Mesendoderm (in vitro differentiated cells): ENCODE measurements around the gene SCP2.

ENCODE experiments used
- DNase-seq: peaks from one replicate; pipeline ENCODE4 v3.0.0; 2013
- H2AK5ac ChIP-seq: 2 replicates; pipeline ENCODE4 v1.6.1; 2013; ENCODE audit warnings: low read length, inconsistent platforms
- H2BK120ac ChIP-seq: 2 replicates; pipeline ENCODE4 v1.6.1; 2013; ENCODE audit warnings: low read depth, mild to moderate bottlenecking, low read length, moderate library complexity, mixed read lengths
- H2BK15ac ChIP-seq: replicated peaks from 2 replicates; pipeline ENCODE4 v1.6.1; 2013; ENCODE audit warnings: low read depth, mild to moderate bottlenecking, moderate library complexity
- H2BK5ac ChIP-seq: 2 replicates; pipeline ENCODE4 v1.6.1; 2013; ENCODE audit warnings: low read length, inconsistent platforms
- H3K18ac ChIP-seq: 2 replicates; pipeline ENCODE4 v1.6.1; 2013; ENCODE audit warnings: mild to moderate bottlenecking, low read length, mixed read lengths
- H3K23ac ChIP-seq: one replicate; pipeline ENCODE4 v1.6.1; 2013; ENCODE audit warnings: low read length
- H3K27ac ChIP-seq: 2 replicates; pipeline ENCODE4 v1.5.1; 2013; ENCODE audit warnings: low read depth, mild to moderate bottlenecking, inconsistent platforms, low read length, moderate library complexity
- H3K27me3 ChIP-seq: 2 replicates; pipeline ENCODE4 v1.6.1; 2013; ENCODE audit warnings: low read length, control low read depth, mild to moderate bottlenecking, inconsistent platforms; ENCODE audit not compliant: insufficient read depth, poor library complexity
- H3K36me3 ChIP-seq: 2 replicates; pipeline ENCODE4 v1.6.1; 2013; ENCODE audit warnings: low read length, inconsistent platforms; ENCODE audit not compliant: control insufficient read depth, insufficient read depth
- H3K4ac ChIP-seq: one replicate; pipeline ENCODE4 v1.6.1; 2013; ENCODE audit warnings: low read depth, mild to moderate bottlenecking, low read length, moderate library complexity
- H3K4me1 ChIP-seq: 2 replicates; pipeline ENCODE4 v1.6.1; 2013; ENCODE audit warnings: low read depth, low read length, inconsistent platforms; ENCODE audit not compliant: control insufficient read depth
- H3K4me2 ChIP-seq: 2 replicates; pipeline ENCODE4 v1.6.1; 2013; ENCODE audit warnings: low read length
- H3K4me3 ChIP-seq: 2 replicates; pipeline ENCODE4 v1.5.1; 2013; ENCODE audit warnings: mild to moderate bottlenecking, low read length
- H3K56ac ChIP-seq: one replicate; pipeline ENCODE4 v1.6.1; 2013; ENCODE audit warnings: low read length
- H3K79me1 ChIP-seq: 2 replicates; pipeline ENCODE4 v1.6.1; 2013; ENCODE audit warnings: low read length, inconsistent platforms
- H3K79me2 ChIP-seq: 2 replicates; pipeline ENCODE4 v1.6.1; 2013; ENCODE audit warnings: mild to moderate bottlenecking, low read length; ENCODE audit not compliant: control insufficient read depth, insufficient read depth
- H3K9ac ChIP-seq: 2 replicates; pipeline ENCODE4 v1.6.1; 2013; ENCODE audit warnings: low read length, inconsistent platforms
- H4K5ac ChIP-seq: one replicate; pipeline ENCODE4 v1.6.1; 2013; ENCODE audit warnings: low read length
- H4K8ac ChIP-seq: one replicate; pipeline ENCODE4 v1.6.1; 2013; ENCODE audit warnings: low read depth, mild to moderate bottlenecking, control low read depth, low read length, moderate library complexity
- WGBS: extraction: QIAGEN DNeasy Blood & Tissue Kit; methylation state at CpG from one replicate; pipeline ENCODE4 v1.1.7; 2013; ENCODE audit warnings: low lambda C conversion rate, missing lambda C conversion rate; ENCODE audit not compliant: insufficient coverage; ENCODE audit errors: extremely low coverage; 5-methylcytosine and 5-hydroxymethylcytosine counted together

SCP2 gene

GRCh38 chr1:52925571-52926005 lies 1.5 kb upstream of the SCP2 start:
- Histone ChIP-seq H3K27ac (no peak overlapping the region), H3K9ac (no peak overlapping the region), H2BK15ac (no peak overlapping the region), H4K5ac (no peak overlapping the region), H3K27me3 (peaks cover 22% of the 10 kb centered on the region), H3K4ac (no peak overlapping the region), H3K4me2 (no peak overlapping the region), H3K23ac (no peak overlapping the region), H2BK5ac (no peak overlapping the region), H3K56ac (no peak overlapping the region), H3K4me1 (peaks cover 2% of the 10 kb centered on the region), H3K79me1 (no peaks in the 10 kb centered on the region), H4K8ac (no peak overlapping the region), H3K18ac (no peak overlapping the region), H3K36me3 (no peaks in the 10 kb centered on the region), H2BK120ac (no peak overlapping the region), H3K79me2 (no peaks in the 10 kb centered on the region), H3K4me3 (no peak overlapping the region), H2AK5ac (no peak overlapping the region)
- WGBS = no CpG with 5 or more reads among the region's 5 CpGs
- DNase-seq = no peak

- H3K4ac ChIP-seq = no peak overlapping the region
- H4K5ac ChIP-seq = no peak overlapping the region
- no CpG with 5 or more reads among the region's 12 CpGs for WGBS
- H3K9ac ChIP-seq = peak overlapping the region; percentile 67
- no peak overlapping the region for H3K27ac ChIP-seq
- H3K4me3 ChIP-seq = peak overlapping the region; percentile 19
- DNase-seq = no peak
- no peaks in the 10 kb centered on the region for H3K36me3 ChIP-seq
- no peaks in the 10 kb centered on the region for H3K79me2 ChIP-seq
- H3K4me2 ChIP-seq = peak overlapping the region; percentile 82
- no peak overlapping the region for H4K8ac ChIP-seq
- H3K27me3 ChIP-seq = peaks cover 16% of the 10 kb centered on the region
- no peak overlapping the region for H3K18ac ChIP-seq
- peaks cover 2% of the 10 kb centered on the region for H3K4me1 ChIP-seq
- H3K79me1 ChIP-seq = no peaks in the 10 kb centered on the region
- H2AK5ac ChIP-seq = no peak overlapping the region
- H3K56ac ChIP-seq = peak overlapping the region; percentile 82
- no peak overlapping the region for H2BK15ac ChIP-seq
- no peak overlapping the region for H2BK5ac ChIP-seq
- H2BK120ac ChIP-seq = no peak overlapping the region
- H3K23ac ChIP-seq = no peak overlapping the region
Observed at GRCh38 chr1:52926864-52927211, 238 bp upstream of the SCP2 start.

GRCh38 chr1:52928015-52928404 lies 934 bp downstream of the SCP2 start:
- Histone ChIP-seq H4K8ac (no peak overlapping the region), H3K4ac (no peak overlapping the region), H3K36me3 (no peaks in the 10 kb centered on the region), H3K79me1 (no peaks in the 10 kb centered on the region), H2BK15ac (no peak overlapping the region), H3K27ac (no peak overlapping the region), H3K27me3 (peaks cover 14% of the 10 kb centered on the region), H3K4me1 (peaks cover 2% of the 10 kb centered on the region), H3K9ac (peak overlapping the region; percentile 71), H3K4me2 (peak overlapping the region; percentile 79), H3K56ac (peak overlapping the region; percentile 82), H4K5ac (no peak overlapping the region), H2AK5ac (no peak overlapping the region), H3K18ac (no peak overlapping the region), H3K79me2 (no peaks in the 10 kb centered on the region), H3K4me3 (no peak overlapping the region), H2BK5ac (no peak overlapping the region), H3K23ac (no peak overlapping the region), H2BK120ac (no peak overlapping the region)
- no CpG with 5 or more reads among the region's 15 CpGs for WGBS
- no peak for DNase-seq

GRCh38 chr1:52929019-52929418 lies 1.9 kb downstream of the SCP2 start:
- Histone ChIP-seq H2AK5ac (no peak overlapping the region), H4K5ac (no peak overlapping the region), H2BK5ac (no peak overlapping the region), H3K4me1 (peaks cover 2% of the 10 kb centered on the region), H3K79me2 (no peaks in the 10 kb centered on the region), H3K23ac (no peak overlapping the region), H3K36me3 (no peaks in the 10 kb centered on the region), H3K4me2 (no peak overlapping the region), H3K79me1 (no peaks in the 10 kb centered on the region), H4K8ac (no peak overlapping the region), H3K56ac (no peak overlapping the region), H3K18ac (no peak overlapping the region), H3K4me3 (no peak overlapping the region), H3K9ac (no peak overlapping the region), H2BK15ac (no peak overlapping the region), H3K27ac (no peak overlapping the region), H3K27me3 (peaks cover 14% of the 10 kb centered on the region), H2BK120ac (no peak overlapping the region), H3K4ac (no peak overlapping the region)
- no peak for DNase-seq
- no CpG with 5 or more reads among the region's 4 CpGs for WGBS

- no peak overlapping the region for H3K23ac ChIP-seq
- no peak overlapping the region for H3K27ac ChIP-seq
- no peak for DNase-seq
- no peak overlapping the region for H3K56ac ChIP-seq
- no peak overlapping the region for H3K9ac ChIP-seq
- H3K4me3 ChIP-seq = no peak overlapping the region
- no peaks in the 10 kb centered on the region for H3K27me3 ChIP-seq
- H3K4me1 ChIP-seq = no peaks in the 10 kb centered on the region
- no peaks in the 10 kb centered on the region for H3K79me2 ChIP-seq
- H2BK15ac ChIP-seq = no peak overlapping the region
- H3K4ac ChIP-seq = no peak overlapping the region
- H2AK5ac ChIP-seq = no peak overlapping the region
- H3K36me3 ChIP-seq = no peaks in the 10 kb centered on the region
- H3K4me2 ChIP-seq = no peak overlapping the region
- WGBS = no CpG with 5 or more reads among the region's 3 CpGs
- no peaks in the 10 kb centered on the region for H3K79me1 ChIP-seq
- H2BK120ac ChIP-seq = no peak overlapping the region
- H2BK5ac ChIP-seq = no peak overlapping the region
- no peak overlapping the region for H3K18ac ChIP-seq
- no peak overlapping the region for H4K5ac ChIP-seq
- H4K8ac ChIP-seq = no peak overlapping the region
Observed at GRCh38 chr1:52937433-52938182, 10.5 kb downstream of the SCP2 start.

GRCh38 chr1:52938183-52938451 lies 11.0 kb downstream of the SCP2 start:
- no peak overlapping the region for H2AK5ac ChIP-seq
- no peak overlapping the region for H3K4ac ChIP-seq
- no peaks in the 10 kb centered on the region for H3K79me2 ChIP-seq
- no peaks in the 10 kb centered on the region for H3K79me1 ChIP-seq
- no peak overlapping the region for H3K23ac ChIP-seq
- H3K4me1 ChIP-seq = no peaks in the 10 kb centered on the region
- no peak overlapping the region for H3K9ac ChIP-seq
- no peak overlapping the region for H2BK15ac ChIP-seq
- H2BK120ac ChIP-seq = no peak overlapping the region
- H2BK5ac ChIP-seq = no peak overlapping the region
- no peaks in the 10 kb centered on the region for H3K27me3 ChIP-seq
- WGBS = no CpG with 5 or more reads among the region's 1 CpG
- H3K27ac ChIP-seq = no peak overlapping the region
- no peak overlapping the region for H3K18ac ChIP-seq
- no peaks in the 10 kb centered on the region for H3K36me3 ChIP-seq
- no peak for DNase-seq
- H4K8ac ChIP-seq = no peak overlapping the region
- no peak overlapping the region for H3K4me2 ChIP-seq
- H3K56ac ChIP-seq = no peak overlapping the region
- no peak overlapping the region for H3K4me3 ChIP-seq
- H4K5ac ChIP-seq = no peak overlapping the region
